HG03108 (cell line): ENCODE measurements around the gene CBFA2T3.

Experiments used
- ATAC-seq: cut with Tn5 transposase; IDR thresholded peaks from one replicate; pipeline ENCODE4 v1.9.1; 2021; ENCODE audit warnings: moderate library complexity; ENCODE audit not compliant: unreplicated experiment

Gene CBFA2T3

DNA sequence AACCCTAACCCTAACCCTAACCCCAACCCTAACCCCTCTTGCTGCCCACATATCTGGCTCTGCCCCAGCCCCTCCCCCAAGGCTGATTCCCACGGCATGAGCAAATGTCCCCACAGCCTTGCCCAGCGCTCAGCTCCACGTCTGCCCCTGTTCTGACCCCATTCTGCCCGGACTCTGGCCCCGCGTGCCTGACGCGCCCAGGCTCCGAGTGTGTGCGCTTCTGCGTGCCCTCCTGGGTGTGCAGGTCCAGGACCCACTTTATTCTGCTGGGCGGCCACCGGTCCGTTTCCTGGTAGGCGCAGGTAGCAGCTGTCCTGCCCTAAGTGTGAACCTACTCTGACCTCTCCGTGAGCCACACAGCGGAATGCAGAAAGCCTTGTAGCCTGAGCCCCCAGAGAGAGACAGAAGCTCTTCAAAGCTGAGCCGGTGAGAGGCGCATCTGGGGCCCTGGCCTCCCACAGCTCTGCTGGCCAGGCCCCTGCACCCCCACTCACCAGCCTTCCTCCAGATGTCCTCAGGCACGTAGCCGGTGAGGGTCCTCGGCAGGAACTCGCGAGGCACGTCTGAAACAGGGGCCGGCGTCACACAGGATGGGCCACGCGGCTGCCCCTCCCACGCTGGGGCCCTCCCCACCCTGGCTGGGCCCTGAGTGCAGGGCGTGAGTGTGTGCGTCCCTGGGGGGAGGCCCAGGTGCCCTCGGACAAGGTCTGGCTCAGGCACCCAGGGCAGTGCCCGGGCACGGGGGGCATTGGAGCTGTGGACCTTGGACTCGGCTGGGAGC, 96.6 kb downstream of the CBFA2T3 start:
- ATAC-seq: no peak

GRCh38 chr16:88879788-88880055, 97.3 kb downstream of the CBFA2T3 start:
- no peak for ATAC-seq

DNA sequence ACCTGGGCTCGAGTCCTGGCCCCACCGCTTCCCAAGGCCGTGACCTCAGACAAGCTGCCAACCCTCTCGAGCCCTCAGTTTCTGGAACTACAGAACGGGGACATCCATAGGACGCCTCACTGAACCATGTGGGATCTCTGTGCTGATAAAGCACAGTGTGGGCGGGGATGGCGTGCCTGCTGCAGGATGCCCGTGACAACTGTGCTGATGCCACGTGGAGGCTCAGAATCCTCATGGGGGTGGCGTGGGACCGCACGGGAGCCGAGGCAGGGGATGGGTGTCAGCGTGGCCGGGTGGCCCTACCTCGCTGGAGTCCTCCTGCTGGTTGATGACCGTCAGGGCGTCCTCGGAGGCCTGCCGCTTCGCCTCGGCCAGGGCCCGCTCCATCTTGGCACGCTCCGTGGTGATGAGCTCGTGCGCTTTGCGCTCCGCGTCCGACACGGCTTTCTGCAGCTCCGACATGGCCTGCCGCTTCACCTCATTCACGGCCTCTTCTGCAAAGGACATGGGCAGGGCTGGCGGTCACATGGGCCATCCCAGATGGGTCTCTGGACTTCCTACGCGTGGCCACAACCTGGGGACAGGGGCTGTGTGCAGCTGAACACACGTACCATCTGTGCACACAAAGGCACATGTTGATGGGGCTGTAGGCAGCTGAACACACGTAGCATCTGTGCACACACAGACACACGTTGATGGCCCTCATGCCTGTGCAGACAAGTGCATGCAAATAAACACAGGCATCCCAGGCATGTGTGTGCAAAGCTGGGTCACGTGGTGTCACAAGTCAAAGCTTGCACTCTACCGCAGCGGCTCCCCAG, 97.8 kb downstream of the CBFA2T3 start:
- no peak for ATAC-seq

- ATAC-seq: no peak
These were observed 98.7 kb downstream of the CBFA2T3 start for GRCh38 chr16:88878356-88878755.

DNA sequence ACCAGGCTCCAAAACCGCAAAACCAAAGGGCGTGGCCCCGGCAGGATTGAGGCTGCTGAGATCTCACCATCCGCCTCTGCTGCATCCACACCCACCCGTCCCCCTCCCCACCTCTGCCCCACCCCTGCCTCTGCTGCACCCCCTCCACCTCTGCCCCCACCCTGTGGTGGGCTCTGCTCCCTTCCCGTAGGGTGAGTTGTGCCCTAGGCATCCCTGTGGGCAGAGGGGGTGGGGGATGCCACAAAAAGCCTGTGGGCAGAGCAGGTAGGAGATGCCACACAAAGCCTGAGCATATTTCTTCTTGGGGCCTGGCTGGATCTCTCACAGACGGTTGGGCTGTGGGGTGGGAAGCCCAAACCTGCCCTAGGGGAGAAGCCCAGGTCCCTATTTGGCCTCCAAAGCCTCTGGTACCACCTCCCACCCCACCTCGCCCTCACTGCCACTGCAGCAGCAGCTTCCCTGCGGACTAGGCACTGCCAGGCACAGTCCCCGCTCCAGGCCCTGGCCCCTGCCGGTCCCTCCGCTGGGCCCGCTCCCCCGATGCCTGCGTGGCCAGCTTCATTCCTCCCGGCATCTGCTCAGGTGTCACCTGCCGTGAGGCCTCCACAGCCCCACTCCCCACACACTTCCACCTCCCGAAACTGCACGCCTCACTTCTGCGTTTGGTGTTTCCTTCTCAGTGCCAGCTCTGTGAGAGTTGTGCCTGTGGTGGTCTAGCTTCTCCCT, 99.3 kb downstream of the CBFA2T3 start:
- no peak for ATAC-seq

- no peak for ATAC-seq
These were observed 100.0 kb downstream of the CBFA2T3 start for GRCh38 chr16:88876942-88877526.

GRCh38 chr16:88875703-88876234, 101.2 kb downstream of the CBFA2T3 start:
- no peak for ATAC-seq

DNA sequence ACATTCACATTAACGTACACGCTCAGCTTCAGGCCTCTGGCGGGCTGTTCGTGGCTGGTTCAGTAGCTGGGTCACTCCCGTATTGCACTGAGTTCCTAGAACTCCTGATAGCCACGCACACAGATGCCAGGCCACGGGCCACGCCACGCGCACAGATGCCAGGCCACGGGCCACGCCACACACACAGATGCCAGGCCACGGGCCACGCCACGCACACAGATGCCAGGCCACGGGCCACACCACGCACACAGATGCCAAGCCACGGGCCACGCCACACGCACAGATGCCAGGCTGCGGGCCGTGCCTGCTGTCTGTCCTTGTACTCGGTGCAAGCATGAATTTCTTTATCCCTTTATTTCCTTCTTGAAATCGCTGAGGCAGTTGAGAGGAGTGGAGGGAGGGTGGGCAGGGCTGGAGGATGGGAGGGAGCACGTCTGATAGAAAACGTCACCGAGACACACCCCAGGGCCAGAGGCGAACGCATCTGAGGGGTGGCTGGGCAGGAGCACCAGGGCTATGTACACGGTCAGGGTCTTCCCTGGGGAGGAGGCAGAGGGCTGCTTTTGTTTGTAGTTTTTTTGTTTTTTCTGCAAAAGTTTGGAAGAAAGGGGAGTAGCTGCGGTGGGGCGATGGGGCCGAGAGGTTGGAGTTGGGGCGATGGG, 101.9 kb downstream of the CBFA2T3 start:
- no peak for ATAC-seq

DNA sequence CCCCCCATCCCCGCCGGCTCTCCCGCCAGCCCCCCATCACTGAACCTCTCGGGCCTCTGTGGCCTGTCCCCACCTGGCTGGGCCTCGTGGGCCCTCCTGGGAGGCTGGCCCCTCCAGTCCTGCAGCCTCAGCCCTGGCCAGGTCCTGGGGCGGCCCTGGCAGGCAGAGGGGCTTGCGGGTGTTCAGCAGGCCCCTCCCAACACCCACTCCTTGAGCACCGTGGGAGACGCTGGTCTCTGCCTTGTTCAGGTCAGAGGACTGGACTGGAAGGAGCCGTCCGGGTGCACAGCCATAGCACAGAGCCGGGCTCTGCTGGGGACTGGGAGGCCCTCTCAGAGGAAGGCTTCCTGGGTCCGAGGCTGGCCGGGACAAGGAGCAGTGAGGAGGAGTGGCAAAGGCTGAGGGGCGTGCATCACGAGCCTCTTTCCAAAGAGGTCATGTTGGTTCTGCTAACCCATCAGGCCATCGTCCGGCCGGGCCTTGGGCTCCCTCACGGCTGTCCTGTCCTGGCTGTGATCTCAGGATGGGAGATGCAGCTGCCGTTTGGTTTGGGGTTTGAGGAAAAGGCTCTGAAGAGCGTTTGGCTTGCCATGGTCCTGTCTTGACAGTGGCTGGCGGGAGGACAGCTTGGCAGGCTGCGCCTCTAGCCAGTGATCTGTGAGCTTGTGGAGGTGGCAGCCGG, 104.2 kb downstream of the CBFA2T3 start:
- ATAC-seq: no peak

GRCh38 chr16:88871730-88872416, 105.1 kb downstream of the CBFA2T3 start:
- no peak for ATAC-seq

DNA sequence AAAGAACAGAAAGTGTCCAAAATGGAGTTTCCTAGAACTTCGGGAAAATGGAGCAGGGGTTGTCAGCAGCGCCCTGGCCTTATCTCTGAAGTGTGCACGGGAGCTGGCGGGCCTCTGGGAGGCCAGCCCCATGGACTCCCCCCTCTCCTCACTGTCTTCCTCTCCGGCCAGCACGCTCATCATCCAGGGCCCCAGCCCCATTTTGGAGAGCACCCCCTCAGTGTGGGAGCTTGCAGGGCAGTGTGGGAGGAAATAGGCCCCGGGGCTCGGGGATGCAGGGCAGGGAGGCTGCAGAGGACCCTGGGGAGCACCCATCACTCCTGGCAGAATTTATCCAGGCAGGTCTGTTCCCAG, 105.7 kb downstream of the CBFA2T3 start:
- no peak for ATAC-seq

DNA sequence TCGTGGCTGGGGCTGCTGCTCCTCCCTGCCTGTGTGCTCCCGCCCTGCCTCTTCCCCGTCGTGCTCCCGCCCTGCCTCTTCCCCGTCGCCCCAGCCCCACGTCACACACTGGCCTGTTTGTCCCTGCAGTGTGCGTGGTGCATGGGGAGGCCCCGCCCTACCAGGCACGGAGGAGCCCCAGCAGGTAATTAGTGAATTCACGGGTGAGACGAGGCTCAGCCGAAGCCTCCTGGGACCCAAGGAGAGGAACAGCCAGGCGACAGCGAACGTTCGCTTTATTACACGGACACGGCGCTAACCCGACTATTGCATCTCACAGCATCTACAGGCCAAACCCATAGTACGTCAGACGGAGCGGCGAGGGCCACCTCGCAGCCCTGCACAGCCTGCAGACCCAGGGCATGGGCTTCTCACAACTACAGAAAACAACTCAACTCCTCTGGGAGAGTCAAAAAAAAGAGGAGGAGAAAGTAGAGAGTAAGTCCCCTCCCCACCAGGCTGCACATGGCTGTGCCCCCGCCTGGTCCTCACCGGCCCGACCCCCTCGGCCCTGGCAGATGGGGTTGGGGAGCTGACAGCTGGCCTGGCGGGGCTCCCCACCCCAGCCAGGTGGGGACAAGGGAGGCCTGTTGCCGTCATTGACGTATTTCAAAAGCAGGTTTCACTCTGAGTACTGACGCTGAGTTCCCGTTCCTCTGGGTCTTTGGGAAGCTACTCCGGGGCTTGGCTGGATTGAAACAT, 106.2 kb downstream of the CBFA2T3 start:
- ATAC-seq: no peak

DNA sequence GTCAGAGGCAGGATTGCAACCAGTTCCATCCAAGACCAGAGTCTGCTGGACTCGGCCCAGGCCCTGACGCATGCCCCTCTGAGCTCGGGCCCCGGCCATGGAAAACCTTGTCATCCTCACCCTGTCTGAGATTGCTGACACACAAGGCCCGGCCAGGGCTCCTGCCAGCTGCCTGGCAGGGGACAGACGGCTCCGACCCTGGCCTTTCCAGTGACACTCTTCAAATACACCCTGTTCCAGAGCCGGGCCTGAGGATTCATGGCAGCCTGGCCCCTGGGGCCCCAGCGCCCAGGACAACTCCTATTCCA, 107.4 kb downstream of the CBFA2T3 start:
- ATAC-seq: no peak

DNA sequence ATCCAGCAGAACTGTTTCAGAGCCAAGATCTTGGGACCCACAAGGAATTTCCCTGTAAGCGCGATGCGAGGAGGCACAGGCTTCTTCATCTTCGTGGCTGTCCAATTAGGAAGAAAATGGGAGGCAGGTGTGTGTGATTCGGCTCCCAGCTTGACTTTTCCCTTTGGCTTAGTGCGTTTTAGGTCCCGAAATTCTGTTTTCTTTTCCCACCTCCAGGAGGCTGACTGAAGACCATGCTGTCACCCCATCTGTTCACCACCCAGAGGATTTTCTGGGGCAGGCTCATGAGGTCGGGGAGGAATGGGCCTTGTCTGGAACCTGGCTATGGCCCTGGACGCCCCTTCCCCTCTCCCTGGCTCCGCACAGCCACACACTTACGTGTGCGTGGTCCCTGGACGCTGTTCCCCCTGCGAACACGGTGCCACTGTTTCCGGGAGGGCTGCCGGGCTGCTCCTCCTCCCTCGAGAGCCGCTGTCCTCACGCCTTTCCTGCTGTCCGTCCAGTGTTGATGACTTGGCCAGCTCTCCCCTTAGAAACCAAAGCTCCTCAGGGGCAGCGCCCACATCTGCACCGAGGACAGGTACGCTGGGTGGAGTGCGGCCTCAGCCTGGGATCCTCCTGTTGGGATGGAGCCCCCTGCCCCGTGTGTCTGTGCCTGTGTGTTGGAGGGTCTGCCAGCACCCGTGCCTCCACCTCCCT, 107.9 kb downstream of the CBFA2T3 start:
- ATAC-seq: no peak

DNA sequence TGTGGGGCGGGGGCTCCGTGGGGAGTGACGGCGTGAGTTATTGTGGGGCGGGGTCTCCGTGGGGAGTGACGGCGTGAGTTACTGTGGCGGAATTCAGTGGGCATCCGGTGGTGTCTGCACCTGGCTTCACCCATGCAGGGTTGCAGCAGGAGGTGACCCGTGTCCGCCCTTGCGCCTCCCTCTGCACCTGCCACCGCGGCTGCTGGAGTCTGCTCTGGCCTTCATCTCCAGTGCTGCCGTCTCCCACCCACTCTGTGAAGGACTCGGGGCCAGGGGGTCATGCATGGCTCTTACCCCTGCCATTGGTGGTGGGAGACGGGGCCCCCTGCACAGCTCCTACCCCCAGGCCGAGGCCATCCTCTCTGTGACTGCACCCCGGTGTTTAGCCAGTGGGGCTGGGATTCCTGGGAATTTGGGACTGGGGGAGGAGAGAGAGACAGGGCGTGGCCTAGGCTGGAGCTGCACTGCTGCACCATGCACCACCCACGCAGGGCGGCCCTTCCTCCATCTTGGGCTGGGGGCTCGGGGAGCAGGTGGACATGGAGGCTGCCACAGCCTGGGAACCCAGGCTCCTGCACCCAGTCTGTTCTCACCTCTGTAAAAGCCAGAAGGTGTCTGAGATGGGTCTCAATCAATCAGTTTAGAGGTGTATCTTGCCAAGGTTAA, 109.3 kb downstream of the CBFA2T3 start:
- no peak for ATAC-seq

- no peak for ATAC-seq
These were observed 110.7 kb downstream of the CBFA2T3 start, which contains the start of gene PABPN1L for GRCh38 chr16:88866151-88866920. TSS of gene PABPN1L (minus strand) at chr16:88866660. CDS start at chr16:88866606, 54 bp downstream.

GRCh38 chr16:88865742-88866141, 111.3 kb downstream of the CBFA2T3 start:
- ATAC-seq: no peak
